ENCODE measurements around the gene TMEM132D. TPM values are rescaled to one million over a fixed set of nuclear protein-coding genes. Genes with fewer than 3 reads are reported as not detected.

The TMEM132D gene
- polyA plus RNA-seq, 1 experiment = not detected

- CTCF ChIA-PET = no interaction called here
- no peak overlapping the region for H3K27ac ChIP-seq (ENCODE audit: low read depth, low read length)
- DNase-seq (ENCODE audit: low read depth, low spot score) = no peak
- H3K9me3 ChIP-seq (ENCODE audit: control insufficient read depth, insufficient read depth, low read length) = peaks cover 23% of the 10 kb centered on the region; the same call in 1 of the 2 replicates
- H3K4me3 ChIP-seq (ENCODE audit: low read depth, low read length) = no peak overlapping the region
- POLR2A ChIA-PET = no interaction called here
- no peaks in the 10 kb centered on the region for H3K27me3 ChIP-seq (ENCODE audit: control insufficient read depth, insufficient read depth, low read length)
- no peak for TF ChIP-seq CTCF (IDR thresholded peaks at IDR 0.05; ENCODE audit: low read depth, low read length)
Observed at GRCh38 chr12:129676411-129676810, 227.4 kb downstream of the TMEM132D start.

GRCh38 chr12:129675947-129676346 is 227.9 kb downstream of the TMEM132D start:
- Histone ChIP-seq H3K27ac (ENCODE audit: low read depth, low read length) (no peak overlapping the region), H3K9me3 (ENCODE audit: control insufficient read depth, insufficient read depth, low read length) (peaks cover 23% of the 10 kb centered on the region; the same call in 1 of the 2 replicates), H3K27me3 (ENCODE audit: control insufficient read depth, insufficient read depth, low read length) (no peaks in the 10 kb centered on the region), H3K4me3 (ENCODE audit: low read depth, low read length) (no peak overlapping the region)
- no peak for TF ChIP-seq CTCF (IDR thresholded peaks at IDR 0.05; ENCODE audit: low read depth, low read length)
- POLR2A ChIA-PET = no interaction called here
- no peak for DNase-seq (ENCODE audit: low read depth, low spot score)
- CTCF ChIA-PET = no interaction called here

- TF ChIP-seq CTCF (IDR thresholded peaks at IDR 0.05; ENCODE audit: low read depth, low read length) = no peak
- CTCF ChIA-PET = no interaction called here
- H3K9me3 ChIP-seq (ENCODE audit: control insufficient read depth, insufficient read depth, low read length) = peaks cover 19% of the 10 kb centered on the region; the same call in 1 of the 2 replicates
- H3K4me3 ChIP-seq (ENCODE audit: low read depth, low read length) = no peak overlapping the region
- POLR2A ChIA-PET = no interaction called here
- no peak for DNase-seq (ENCODE audit: low read depth, low spot score)
- no peak overlapping the region for H3K27ac ChIP-seq (ENCODE audit: low read depth, low read length)
- no peaks in the 10 kb centered on the region for H3K27me3 ChIP-seq (ENCODE audit: control insufficient read depth, insufficient read depth, low read length)
Observed at GRCh38 chr12:129675496-129675895, 228.3 kb downstream of the TMEM132D start.

GRCh38 chr12:129673806-129674205 is 230.0 kb downstream of the TMEM132D start:
- CTCF ChIA-PET = no interaction called here
- H3K4me3 ChIP-seq (ENCODE audit: low read depth, low read length) = no peak overlapping the region
- DNase-seq (ENCODE audit: low read depth, low spot score) = no peak
- H3K27ac ChIP-seq (ENCODE audit: low read depth, low read length) = no peak overlapping the region
- POLR2A ChIA-PET = no interaction called here
- no peaks in the 10 kb centered on the region for H3K27me3 ChIP-seq (ENCODE audit: control insufficient read depth, insufficient read depth, low read length)
- no peak for TF ChIP-seq CTCF (IDR thresholded peaks at IDR 0.05; ENCODE audit: low read depth, low read length)
- H3K9me3 ChIP-seq (ENCODE audit: control insufficient read depth, insufficient read depth, low read length) = peaks cover 20% of the 10 kb centered on the region; the same call in 1 of the 2 replicates

GRCh38 chr12:129672110-129672509 is 231.7 kb downstream of the TMEM132D start:
- CTCF ChIA-PET = no interaction called here
- Histone ChIP-seq H3K27me3 (ENCODE audit: control insufficient read depth, insufficient read depth, low read length) (no peaks in the 10 kb centered on the region), H3K9me3 (ENCODE audit: control insufficient read depth, insufficient read depth, low read length) (peaks cover 20% of the 10 kb centered on the region; the same call in 1 of the 2 replicates), H3K27ac (ENCODE audit: low read depth, low read length) (no peak overlapping the region), H3K4me3 (ENCODE audit: low read depth, low read length) (no peak overlapping the region)
- POLR2A ChIA-PET = no interaction called here
- no peak for TF ChIP-seq CTCF (IDR thresholded peaks at IDR 0.05; ENCODE audit: low read depth, low read length)
- DNase-seq (ENCODE audit: low read depth, low spot score) = no peak

Measured in AG04450 (cell line).